ENCODE data around the gene ALPI.

Gene ALPI

GRCh38 chr2:232493701-232494474 lies 37.9 kb downstream of the ALPI start (continued):
- TF ChIP-seq KLF7 (tag by site-specific recombination; IDR thresholded peaks at IDR 0.05; ENCODE audit: borderline replicate concordance) (no peak), ZNF548 (tag by site-specific recombination; IDR thresholded peaks at IDR 0.05) (no peak), ZNF280D (tag by site-specific recombination; IDR thresholded peaks at IDR 0.05) (no peak), ZNF24 (tag by site-specific recombination; IDR thresholded peaks at IDR 0.05) (no peak), TSHZ1 (tag by site-specific recombination; IDR thresholded peaks at IDR 0.05; ENCODE audit: borderline replicate concordance) (no peak), WT1 (tag by site-specific recombination; IDR thresholded peaks at IDR 0.05) (no peak), ZNF114 (tag by site-specific recombination; IDR thresholded peaks at IDR 0.05) (no peak)
- TF ChIP-seq, protein P1, sequence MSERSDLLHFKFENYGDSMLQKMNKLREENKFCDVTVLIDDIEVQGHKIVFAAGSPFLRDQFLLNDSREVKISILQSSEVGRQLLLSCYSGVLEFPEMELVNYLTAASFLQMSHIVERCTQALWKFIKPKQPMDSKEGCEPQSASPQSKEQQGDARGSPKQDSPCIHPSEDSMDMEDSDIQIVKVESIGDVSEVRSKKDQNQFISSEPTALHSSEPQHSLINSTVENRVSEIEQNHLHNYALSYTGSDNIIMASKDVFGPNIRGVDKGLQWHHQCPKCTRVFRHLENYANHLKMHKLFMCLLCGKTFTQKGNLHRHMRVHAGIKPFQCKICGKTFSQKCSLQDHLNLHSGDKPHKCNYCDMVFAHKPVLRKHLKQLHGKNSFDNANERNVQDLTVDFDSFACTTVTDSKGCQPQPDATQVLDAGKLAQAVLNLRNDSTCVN (tag by site-specific recombination; optimal IDR thresholded peaks at IDR 0.05) = no peak

GRCh38 chr2:232494542-232494941 lies 38.6 kb downstream of the ALPI start:
- ChIA-PET POLR2A (no interaction called here), CTCF (interaction anchor here (1.1 kb wide), 1 partner anchor 26 kb away, joined by 3 read pairs; no protein-coding TSS in a partner anchor)
- TF ChIP-seq EGR2 (tag by site-specific recombination; IDR thresholded peaks at IDR 0.05; ENCODE audit: low read depth) = peak; percentile 65; the same call in 1 of the 2 replicates
- TF ChIP-seq ZNF416 (tag by site-specific recombination; IDR thresholded peaks at IDR 0.05) = no peak
- TF ChIP-seq ZNF202 (tag by site-specific recombination; IDR thresholded peaks at IDR 0.05; ENCODE audit: borderline replicate concordance) = no peak
- TF ChIP-seq GLIS1 (tag by site-specific recombination; IDR thresholded peaks at IDR 0.05) = no peak
- TF ChIP-seq ZBTB7A (tag by site-specific recombination; IDR thresholded peaks at IDR 0.05; ENCODE audit: low read depth) = no peak
- no peak for TF ChIP-seq ZNF433 (tag by site-specific recombination; IDR thresholded peaks at IDR 0.05; ENCODE audit: low read depth)
- no peak for TF ChIP-seq KLF8 (tag by site-specific recombination; IDR thresholded peaks at IDR 0.05)
- no peak for TF ChIP-seq PBX3 (CRISPR knock-in tag; IDR thresholded peaks at IDR 0.05)
- no peak for TF ChIP-seq ZNF701 (tag by site-specific recombination; IDR thresholded peaks at IDR 0.05)
- no peak for TF ChIP-seq ZNF140 (tag by site-specific recombination; IDR thresholded peaks at IDR 0.05)
- peak; percentile 42; the same call in 1 of the 2 replicates for TF ChIP-seq ZFHX2 (tag by site-specific recombination; conservative IDR thresholded peaks at IDR 0.05)
- Histone ChIP-seq H3K4me1 (ENCODE audit: control insufficient read depth, insufficient read depth, low read length) (no peaks in the 10 kb centered on the region), H3K27ac (ENCODE audit: extremely low read depth, low read depth, low read length) (no peak overlapping the region), H3K4me3 (ENCODE audit: low read depth, low read length) (no peak overlapping the region), H3K36me3 (ENCODE audit: control insufficient read depth in 2 of 2, insufficient read depth in 1 of 2, low read length in 2 of 2) (no peaks in the 10 kb centered on the region), H3K9me3 (ENCODE audit: control insufficient read depth, insufficient read depth, low read depth, low read length) (no peaks in the 10 kb centered on the region)
